Thyroid gland (tissue), 4 donors: ENCODE measurements around the gene C1QB.

Experiments
- CTCF ChIP-seq, 6 experiments: fragments of 200-600 bp in 3 of 6; fragments of 450-650 bp in 3 of 6; sonication (generic) in 3 of 6; IDR thresholded peaks; one replicate each; pipeline ENCODE4 v1.5.1; 2016 to 2019; ENCODE audit warnings: antibody characterized with exemption in 6 of 6, mild to moderate bottlenecking in 2 of 6, inconsistent platforms in 1 of 6, moderate library complexity in 1 of 6
- POLR2A ChIP-seq, 2 donors: fragments of 450-650 bp; IDR thresholded peaks; one replicate each; pipeline ENCODE4 v1.6.1; 2017; ENCODE audit warnings: antibody characterized with exemption in 2 of 2, mild to moderate bottlenecking in 2 of 2, moderate library complexity in 1 of 2

- no peak for TF ChIP-seq CTCF (IDR thresholded peaks at IDR 0.05)
- TF ChIP-seq POLR2A (IDR thresholded peaks at IDR 0.05), result no peak
These were observed 32.6 kb downstream of the C1QB start for GRCh38 chr1:22685591-22686059.
